HG03025 (cell line): ENCODE results near the gene AAGAB.

ENCODE experiments used
- ATAC-seq: cut with Tn5 transposase; IDR thresholded peaks from one replicate; pipeline ENCODE4 v1.9.1; 2021; ENCODE audit warnings: mild to moderate bottlenecking, moderate library complexity; ENCODE audit not compliant: unreplicated experiment, low FRiP score

AAGAB gene

DNA sequence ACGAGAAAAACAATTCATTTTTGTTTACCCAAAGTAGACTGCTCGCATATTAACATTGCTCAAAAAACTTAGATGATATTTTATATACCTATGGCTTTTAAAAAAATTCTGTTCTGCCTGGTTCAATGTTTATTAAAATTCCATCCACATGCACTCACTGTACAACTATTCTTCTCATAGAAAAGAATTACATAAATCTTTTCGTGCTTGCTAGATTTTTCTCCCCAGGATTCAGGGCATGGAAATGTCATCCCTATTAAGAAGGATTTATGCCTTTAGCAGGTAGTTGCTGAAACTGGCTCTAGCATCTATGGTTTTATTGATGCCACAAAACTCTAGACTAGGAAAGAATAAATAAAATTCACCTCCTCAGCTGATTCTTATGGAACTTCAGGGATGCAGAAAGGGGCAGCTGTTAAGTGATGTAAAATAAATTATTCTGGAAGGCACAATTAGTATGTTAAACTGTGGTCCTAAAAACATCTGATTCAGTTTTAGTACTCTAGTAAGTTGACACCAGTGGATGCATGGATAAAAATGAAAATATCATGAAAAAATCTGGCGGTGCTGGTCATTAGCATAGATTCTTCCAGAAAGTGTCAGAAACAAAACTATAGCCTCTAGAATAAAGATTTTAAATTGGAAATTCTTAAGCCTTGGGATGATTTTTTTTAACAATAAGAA, 41.6 kb downstream of the AAGAB start:
- ATAC-seq, result no peak

DNA sequence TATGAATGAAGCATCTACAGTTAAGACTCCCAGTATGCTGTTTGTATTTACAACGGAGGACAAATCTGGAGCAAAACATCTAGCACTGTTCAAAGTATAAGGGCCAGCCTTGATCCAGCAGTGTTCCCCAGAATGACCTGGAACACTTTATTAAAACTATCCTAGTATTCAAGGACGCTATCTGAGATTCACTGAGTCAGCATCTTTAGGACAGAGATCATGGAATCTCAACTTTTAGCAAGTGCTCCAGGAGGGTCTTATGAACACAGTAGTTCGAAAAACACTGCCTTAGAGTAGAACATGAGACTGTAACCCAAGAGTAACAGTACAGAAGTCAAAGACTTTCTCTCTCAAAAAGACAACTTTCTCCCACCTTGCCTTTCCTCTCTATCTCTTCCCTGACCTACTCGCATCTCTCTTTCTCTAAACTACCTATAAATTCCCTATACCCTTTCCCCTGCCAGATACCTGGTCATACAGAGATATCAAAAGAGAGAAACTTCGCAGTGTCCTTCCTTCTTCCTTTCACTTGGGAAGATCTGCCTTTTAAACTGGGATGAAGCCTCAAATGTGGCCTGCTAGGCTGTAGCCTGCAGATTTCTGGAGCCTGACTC, 43.8 kb downstream of the AAGAB start:
- no peak for ATAC-seq

DNA sequence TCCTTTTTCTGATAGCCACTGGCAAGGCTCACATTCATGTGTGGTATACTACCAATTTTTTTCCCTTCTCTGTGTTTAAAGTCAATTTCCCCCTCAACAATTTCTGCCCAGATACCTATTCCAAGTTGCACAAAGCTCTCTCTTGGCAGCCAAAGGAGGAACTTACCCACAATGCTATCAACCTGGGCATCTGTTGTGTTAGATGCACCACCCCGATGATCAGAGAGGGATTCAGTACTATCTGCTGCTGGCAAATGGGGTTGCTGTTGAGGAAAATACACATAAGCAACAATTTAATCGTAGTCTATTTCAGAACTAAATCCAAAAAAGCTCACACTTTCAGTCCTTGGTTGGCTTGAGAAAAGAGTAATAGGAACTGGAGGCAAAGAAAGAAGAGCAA, 46.1 kb downstream of the AAGAB start:
- no peak for ATAC-seq

DNA sequence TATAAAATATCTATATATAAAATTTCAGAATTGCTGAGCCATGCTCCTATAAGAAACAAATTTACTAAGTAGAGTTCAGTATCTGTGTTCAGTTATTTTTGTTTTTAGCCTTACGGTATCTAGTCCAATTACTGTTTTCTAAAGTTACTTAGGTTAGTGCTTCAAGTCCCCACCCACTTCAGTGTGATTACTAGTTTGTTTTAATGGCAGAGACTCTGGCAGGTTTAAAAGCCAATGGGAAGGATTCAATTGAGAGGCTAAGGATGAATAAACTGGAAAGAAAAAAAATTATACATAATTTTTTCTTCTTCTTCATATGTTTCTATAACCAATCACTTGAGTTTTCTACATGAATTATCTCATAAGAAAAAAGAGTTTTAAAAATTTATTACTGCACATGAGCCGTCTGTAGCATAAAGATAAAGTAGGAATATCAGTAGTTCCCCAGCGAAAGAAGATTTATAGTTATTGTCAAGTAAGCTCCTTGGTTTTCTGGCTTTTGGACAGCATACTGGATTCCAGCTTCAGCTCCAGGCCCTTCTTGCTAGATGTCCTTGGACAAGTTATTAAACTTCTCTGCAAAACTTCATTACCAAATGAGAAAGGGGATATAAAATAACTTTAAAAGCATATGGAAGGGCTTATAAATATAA, 46.8 kb downstream of the AAGAB start:
- ATAC-seq, result no peak

DNA sequence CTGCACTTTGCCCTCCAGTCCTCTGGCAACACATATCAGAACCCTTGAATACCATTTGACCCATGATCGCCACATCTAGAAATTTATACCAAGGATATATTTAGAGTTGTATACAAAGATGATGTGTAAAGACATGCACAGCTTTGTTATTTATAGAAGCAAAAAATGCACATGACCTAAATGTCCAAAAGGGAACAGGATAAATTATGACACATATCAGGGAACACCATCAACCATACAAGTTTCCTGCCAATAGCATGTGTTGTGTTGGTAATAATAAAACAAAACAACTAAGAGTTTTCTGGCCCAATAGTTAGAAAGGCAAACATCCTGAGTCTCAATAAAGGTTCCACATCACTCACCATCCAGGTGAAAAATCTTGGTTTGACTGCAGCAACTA, 51.5 kb downstream of the AAGAB start:
- no peak for ATAC-seq

DNA sequence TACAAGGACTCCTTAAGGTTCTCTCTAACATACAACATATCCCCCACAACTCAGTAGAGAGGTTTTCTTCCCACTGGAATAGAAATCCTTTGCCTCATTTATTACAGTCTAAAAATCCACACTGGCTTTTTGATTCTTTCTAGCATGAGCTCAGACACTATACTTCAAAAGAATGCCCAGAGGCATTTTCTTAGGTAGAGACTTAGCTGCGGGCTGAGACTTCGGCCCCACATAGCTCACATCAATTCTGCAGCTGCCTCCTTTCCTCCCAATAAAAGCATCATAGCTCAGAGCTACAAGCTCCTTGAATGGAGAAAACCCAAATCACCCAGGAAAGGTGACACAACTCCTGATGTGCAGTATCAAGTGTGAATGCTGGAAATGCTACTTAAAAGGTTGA, 52.4 kb downstream of the AAGAB start:
- ATAC-seq, result no peak

DNA sequence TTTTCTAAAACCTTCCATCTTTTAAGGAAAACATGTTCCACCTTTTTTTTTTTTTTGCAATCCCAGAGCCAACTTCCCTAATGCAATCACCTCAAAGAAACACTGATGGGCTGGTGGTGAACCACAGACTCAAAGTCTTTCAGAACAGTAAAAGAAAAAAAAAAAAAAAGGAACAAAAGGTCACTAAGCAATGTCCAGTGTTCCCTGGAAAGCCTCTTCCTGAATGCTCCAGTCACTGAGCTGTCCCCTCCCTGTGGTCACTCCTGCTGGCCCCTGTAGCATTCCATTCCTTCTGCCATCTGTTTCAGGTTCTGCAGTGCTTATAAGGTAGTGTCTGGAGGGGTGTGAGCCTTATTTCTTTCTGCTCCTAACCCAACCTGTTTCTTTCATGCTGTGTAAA, 53.3 kb downstream of the AAGAB start:
- no peak for ATAC-seq

DNA sequence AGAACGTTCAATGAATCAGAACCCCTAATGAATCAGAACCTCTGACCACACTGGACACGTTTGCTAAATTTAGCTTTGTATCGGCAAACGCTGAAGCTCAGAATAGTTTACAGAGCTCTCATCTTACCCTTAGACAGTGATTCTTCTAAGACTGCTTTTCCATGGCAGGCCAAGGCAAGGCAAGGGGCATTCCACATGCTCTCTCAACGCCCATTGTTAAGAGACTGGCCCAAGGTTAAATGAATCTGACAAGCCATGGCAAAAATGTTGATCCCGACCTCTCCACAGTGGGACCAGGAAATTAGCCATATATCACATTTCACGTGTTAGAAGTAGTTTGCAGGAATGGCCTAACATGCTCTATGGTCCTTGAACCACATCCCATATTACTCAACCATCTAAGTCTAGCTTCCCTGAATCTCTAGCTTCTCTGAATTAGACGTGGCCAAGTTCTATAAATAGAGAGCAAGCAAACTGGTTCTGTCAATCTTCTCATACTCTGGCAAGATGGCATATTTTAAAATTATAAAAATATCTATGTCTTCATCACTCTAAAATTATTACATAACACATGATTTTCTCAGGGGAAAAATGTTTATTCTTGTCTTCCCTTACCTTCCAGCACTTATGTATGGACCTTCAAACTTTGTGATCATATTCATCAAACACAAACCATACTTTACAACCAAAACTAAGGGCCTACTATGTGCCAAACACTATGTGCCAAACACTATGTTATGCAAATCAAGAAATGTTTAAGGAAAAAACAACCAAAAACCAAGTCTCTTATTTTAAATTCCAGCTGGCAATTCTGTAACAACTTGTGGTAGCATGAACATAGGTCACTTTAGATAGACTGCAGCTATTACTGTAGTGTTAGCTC, 54.3 kb downstream of the AAGAB start:
- ATAC-seq, result no peak

DNA sequence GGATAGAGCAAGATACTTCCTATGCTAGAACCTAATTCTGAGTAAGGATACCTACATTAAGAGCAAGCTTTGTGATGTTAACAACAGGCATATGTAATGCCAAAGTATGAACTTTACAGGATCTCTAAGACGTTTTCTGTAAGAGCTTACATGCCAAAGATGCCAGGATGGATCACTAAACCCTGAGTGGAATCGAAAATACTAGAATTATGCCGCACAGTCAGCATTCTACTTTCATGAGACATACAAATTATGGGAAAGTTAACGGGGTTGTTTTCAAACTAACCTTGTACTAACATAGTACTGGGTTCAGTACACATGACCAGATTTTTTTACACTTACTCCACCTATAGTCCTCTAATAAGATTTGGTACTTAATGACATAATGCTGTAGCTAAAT, 55.1 kb downstream of the AAGAB start:
- ATAC-seq, result no peak

DNA sequence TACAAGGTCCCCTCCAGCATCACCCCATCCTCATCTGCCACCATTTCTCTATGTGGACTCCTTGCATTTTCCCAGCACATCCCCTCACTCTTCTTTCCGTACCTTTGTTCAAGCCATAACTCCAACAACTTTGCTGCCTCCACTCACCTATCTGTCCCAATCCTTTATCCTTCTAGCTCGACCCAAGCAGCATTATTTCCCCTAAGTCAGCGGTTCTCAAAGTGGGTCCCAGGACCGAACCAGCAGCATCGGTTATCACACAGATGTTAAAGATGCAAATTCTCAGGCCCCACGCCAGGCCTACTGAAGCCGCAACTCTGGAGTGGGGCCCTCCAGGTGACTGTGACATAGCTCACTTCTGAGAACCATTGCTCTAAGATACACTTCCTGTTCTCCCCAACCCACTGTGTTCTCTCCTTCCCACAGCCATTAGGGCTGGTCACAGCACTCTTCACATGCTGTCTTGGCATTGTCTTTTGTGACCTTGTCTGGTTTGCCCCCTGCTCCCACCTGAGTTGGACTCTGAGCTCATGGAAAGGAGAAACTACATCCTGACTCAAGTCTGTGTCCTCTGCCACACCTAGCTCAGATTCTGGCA, 56.2 kb downstream of the AAGAB start:
- no peak for ATAC-seq

DNA sequence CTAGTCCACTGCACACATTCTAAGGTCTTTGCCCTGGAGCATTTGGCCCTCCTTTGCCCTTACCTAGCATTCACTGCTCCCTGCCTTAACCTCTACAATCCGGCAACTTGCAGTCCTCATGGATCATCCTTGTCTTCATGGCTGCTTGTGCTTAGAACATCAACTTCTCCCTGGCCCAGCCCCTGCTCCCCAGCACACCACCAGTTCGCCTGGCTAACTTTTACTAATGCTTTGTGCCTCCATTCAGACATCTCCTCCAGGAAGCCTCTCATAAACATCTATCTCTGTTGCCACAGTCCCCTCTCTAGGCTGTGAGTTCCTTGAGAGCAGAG, 57.1 kb downstream of the AAGAB start:
- no peak for ATAC-seq

DNA sequence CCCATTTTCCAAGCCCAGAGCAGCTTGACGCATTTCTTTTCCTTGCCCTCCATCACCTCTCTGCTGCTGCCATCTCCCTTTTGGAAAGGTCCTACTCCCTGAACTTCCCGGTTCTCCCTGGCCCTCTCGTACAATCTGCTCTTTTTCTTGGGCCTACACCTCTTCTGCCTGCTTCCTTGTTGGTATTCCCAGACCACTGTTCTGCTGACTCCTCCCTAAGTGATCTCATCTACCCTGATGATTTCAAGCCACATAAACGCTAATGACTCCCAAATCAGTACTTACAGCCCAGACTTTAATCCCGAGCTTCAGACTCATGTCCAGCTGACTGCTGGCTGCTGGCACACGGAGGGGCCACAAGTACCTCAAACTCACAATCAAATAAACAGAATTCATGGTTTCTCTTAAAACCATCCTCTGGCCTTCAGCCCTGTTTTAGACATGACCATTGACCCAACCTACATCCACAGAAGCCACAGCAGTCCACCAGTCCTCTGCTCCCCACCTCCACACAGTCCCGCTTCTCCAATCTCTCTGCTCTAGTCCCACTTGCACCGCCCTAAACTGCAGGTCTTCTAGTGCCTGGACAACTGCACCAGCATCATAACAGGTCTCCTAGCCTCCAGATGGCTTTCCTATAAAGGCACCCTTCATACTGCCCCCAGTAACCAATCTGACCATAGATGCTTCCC, 57.6 kb downstream of the AAGAB start:
- no peak for ATAC-seq

DNA sequence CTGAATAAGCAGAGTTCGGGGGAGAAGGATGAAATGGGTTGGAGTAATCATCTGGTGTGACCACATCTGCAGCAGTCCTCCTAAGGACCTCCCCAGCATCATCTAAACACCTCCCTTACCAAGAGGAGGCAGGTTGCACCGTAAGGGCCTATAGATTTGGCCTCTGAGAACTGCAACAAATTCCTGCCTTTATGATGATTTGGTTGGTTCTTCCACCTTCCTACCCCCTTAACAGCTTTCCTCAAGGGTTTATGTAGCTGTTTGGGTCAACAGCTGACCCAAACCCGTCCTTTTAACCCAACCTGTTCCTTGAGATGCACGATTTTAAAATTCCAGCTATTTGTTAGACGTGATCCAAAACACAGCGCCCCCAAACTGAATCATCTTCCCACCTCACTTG, 58.2 kb downstream of the AAGAB start:
- no peak for ATAC-seq

DNA sequence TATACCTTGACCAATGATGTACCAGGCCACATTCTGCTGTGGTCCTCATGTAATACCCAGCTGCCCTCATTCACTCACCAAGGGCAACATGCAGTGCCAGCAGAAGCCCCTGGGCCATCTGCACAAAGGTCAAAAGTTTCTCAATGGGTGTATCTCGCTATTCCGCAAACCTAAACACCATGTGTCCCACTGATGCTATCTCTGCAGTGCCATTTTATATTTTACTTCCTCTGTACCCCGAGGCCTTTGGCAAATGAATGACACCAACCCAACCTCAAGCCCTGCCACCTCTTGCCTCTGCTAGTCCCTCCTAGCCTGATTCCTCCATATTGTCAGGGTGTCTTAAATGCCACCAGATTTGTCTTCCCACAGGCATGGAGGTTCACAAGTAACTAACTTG, 59.2 kb downstream of the AAGAB start:
- ATAC-seq, result no peak

DNA sequence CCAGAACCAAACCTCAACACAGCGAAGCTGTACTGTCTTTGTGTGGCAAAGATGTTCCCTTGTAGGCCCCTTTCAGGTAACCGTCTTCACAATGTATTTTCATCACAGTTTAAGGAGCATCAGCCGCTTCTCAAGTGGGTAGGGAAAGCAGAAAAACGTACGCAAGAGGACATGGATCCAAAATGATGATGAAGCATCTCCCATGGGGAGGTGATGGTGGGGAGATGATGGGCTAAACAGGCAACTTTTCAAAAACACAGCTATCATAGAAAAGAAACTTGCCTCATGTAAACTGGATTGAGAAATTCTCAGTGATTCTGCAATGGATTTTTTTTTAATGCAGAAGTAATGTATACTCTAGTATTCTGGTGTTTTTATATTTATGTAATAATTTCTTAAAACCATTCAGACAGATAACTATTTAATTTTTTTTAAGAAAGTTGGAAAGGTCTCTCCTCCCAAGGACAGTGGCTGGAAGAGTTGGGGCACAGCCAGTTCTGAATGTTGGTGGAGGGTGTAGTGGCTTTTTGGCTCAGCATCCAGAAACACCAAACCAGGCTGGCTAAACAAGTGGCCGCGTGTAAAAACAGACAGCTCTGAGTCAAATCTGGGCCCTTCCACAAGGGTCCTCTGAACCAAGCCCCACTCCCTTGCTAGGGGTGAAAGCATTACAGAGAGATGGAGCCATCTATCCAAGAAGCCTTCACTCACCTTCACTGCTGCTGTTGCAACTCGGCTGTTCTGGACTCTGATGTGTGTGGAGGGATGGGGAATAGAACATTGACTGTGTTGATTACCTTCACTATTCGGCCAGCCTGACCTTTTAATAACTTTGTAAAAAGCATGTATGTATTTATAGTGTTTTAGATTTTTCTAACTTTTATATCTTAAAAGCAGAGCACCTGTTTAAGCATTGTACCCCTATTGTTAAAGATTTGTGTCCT, 60.0 kb downstream of the AAGAB start:
- no peak for ATAC-seq

DNA sequence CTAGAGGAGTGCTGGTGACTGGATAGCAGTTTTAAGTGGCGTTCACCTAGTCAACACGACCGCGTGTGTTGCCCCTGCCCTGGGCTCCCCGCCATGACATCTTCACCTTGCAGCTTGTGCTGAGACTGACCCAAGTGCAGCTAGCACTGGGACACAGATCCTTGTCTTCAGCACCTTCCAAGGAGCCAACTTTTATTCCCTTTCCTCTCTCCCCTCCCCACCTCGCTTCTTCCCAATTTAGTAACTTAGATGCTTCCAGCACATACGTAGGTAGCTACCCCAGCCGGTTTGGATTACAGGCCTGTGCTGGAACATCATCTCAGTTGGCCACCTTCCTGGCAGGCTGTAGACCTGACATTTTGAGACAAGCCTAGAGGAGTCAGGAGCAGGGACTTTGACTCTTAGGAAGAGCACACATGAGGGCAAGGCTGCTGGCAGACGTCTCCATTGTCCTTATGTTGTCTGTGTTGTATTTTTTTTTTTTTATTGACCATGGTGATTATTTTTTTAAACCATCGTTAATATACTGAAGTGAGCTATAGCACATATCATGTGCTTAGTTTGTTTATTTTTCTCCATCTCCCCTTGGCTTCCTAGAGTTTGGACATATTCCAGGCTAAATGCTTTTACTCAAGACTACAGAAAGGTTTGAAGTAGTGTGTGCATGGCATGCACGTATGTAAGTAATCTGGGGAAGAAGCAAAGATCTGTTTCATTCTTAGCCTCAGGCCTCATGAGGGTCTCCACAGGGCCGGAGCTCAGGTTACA, 61.1 kb downstream of the AAGAB start:
- no peak for ATAC-seq

DNA sequence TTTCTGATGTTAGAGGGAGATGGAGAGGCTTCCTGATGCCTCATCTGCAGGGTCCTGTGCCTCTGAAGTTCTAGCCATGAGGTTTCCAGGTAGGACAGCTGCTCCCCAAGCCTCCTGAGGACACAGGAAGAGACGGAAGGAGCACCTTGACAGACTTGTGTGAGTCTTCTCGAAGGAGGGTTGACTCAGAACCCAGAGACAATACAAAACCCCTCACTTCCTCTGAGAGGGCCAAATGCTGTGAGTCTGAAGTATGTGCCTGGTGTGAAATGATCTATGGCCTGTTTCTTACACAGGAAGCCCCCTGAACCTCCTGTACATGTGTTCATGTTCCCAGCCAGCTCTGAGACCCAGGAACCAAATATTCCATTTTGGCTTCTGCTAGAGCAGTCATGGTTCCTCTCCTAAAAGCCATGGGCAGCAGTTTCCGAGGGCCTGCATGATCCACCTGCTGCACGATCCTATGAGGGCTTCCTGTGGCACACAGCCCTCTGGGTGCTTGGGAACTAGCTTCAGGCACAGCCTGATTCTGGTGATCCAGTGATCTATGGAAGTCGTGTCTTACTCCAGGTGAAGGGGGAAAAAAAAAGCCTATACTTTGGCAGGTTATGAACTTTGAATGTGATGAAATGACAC, 62.2 kb downstream of the AAGAB start:
- no peak for ATAC-seq

DNA sequence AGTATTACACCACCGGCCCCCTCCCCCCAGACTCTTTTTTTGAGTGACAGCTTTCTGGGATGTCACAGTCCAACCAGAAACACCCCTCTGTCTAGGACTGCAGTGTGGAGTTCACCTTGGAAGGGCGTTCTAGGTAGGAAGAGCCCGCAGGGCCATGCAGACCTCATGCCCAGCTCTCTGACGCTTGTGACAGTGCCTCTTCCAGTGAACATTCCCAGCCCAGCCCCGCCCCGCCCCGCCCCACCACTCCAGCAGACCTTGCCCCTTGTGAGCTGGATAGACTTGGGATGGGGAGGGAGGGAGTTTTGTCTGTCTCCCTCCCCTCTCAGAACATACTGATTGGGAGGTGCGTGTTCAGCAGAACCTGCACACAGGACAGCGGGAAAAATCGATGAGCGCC, 63.6 kb downstream of the AAGAB start:
- no peak for ATAC-seq
